T-helper 22 cell (primary cell): ENCODE results near the gene NGLY1.

Experiments used
- DNase-seq: peaks from one replicate; pipeline ENCODE4 v3.0.0-alpha.2; 2020; ENCODE audit warnings: low read depth

The NGLY1 gene

DNA sequence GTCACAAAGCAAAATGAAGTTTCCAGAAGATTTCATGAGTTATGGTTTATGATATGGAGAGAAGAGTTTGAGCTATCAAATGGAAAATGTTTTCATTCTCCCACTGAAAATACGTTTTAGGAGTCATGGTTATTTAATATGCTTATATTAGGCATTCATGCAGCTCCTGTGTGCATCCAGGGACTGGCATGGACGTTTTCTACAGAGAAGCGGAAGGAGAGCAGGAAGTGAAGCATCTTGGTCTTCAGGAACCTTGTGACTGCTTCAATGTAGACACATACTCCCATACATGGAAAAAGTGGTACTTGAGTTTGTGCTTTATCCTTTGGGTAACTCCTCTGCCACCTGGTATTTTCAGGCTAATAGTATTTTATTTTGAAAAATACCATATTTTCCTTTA lies 75.2 kb downstream of the NGLY1 start:
- DNase-seq: no peak

DNA sequence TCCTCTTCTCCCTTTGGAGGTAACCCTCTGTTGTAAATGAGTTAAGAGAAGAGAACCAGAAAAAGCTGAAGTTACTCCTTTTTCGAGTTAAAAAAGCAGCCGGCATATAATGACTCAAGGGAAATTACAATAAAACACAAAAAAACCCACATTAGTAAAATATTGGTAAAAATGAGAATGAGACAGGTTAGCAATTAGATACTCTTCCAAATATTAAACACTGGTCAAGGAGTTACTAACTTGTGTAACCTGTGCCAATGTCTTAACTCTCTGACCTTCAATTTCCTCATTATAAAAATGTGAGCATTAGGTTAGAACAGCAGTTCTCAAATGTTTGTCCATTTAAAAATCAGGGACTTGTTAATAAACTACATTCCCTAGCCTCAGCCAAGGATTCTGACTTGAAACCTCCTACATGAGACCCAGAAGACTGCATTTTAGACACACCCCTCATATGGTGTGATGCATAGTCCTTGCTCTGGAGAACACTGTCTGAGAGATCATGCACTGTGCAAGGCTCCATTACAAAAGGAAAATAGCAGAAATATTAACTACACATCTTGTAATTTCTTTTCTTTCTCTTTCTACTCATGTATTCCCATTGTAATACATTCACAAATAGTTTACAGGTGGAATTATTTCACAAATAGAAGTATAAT lies 75.8 kb downstream of the NGLY1 start:
- no peak for DNase-seq

DNA sequence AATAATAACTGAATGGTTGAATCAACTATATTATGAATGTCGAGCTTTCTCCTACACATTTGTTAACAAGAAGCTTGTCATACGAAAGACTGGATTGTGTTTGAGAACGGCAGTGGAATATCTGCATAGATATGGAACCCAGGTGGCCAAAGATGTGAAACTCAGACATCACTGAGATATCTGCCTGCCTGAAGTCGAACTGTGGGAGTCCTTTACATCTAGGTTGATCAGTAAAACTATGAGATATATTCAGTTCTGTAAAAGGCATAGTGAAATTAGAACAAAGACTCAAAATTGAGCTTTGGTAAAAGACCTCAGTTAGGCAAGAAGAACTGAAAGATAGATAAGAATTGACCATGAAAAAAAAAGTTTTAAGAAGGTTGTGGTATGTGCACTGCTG lies 77.0 kb downstream of the NGLY1 start:
- DNase-seq: no peak

DNA sequence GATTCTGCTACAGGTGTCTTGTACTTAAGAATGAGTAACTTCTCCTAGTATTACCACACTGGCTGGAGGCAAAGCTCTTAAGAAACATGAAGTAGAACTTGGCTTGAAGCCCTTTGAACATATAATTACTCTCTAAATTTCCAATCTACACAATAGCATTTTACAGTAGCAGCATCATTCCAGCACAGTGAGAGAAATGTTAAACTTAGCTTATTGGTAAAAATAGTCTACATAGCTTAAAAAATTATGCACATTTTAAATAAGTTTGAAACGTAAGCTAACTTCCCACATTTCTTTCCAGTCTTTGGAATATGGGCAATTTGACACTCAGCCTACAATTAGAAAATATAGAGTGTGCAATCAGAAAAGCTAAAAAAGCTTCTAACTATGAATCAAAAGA lies 85.7 kb downstream of the NGLY1 start:
- DNase-seq: no peak

DNA sequence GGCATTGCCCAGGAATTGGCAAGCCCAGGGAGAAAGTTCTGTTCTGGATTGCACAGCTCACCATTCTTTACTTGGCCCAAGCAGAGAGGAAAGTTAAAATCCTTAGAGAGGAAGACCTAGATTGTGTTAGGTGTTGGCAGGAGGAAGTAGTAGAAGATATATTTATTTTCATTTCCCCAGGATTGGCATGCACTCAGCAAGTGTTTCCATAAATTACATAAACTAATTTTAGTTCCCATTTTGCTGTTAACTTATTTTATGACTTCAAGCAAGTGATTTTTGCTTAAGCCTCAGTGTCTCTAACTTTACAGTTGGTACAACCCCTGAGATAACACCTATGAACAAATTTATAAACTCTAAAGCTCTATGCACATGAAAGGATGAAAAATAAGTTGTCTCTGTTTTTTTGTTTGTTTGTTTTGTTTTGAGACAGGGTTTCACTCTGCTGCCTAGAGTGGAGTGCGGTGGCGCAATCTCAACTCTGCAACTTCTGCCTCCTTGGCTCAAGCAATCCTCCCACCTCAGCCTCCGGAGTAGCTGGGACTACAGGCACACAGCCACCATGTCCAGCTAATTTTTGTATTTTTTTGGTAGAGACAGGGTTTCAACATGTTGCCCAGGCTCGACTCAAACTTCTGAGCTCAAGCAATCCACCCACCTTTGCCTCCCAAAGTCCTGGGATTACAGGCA lies 87.4 kb downstream of the NGLY1 start:
- DNase-seq: no peak

DNA sequence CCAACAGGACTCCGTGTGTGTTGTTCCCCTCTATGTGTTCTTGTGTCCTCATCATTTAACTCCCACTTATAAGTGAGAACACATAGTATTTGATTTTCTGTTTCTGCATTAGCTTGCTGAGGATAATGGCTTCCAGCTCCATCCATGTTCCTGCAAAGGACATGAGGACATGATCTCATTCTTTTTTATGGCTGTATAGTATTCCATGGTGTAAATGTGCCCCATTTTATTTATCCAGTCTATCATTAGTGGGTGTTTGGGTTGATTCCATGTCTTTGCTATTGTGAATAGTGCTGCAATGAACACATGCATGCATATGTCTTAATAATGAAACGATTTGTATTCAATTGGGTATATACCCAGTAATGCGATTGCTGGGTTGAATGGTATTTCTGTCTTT lies 90.0 kb downstream of the NGLY1 start:
- DNase-seq: no peak

DNA sequence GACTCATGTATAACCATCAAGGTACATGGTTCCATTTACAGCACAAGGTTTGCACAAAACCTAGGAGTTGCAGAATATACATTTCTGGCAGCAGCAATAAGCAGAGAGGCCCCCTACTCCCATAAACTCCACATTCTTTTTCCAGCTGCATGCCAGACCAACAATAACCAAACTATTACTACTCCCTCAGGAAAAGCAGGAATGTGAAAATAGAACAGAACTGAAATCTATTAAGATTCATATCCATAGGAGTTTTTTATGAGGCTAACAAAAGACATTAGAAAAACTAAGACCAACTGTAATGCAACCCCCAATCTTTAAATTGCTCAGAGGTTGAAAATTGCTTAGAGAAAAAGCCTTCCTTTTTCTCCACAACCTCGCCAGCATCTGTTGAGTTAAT lies 90.9 kb downstream of the NGLY1 start:
- no peak for DNase-seq

DNA sequence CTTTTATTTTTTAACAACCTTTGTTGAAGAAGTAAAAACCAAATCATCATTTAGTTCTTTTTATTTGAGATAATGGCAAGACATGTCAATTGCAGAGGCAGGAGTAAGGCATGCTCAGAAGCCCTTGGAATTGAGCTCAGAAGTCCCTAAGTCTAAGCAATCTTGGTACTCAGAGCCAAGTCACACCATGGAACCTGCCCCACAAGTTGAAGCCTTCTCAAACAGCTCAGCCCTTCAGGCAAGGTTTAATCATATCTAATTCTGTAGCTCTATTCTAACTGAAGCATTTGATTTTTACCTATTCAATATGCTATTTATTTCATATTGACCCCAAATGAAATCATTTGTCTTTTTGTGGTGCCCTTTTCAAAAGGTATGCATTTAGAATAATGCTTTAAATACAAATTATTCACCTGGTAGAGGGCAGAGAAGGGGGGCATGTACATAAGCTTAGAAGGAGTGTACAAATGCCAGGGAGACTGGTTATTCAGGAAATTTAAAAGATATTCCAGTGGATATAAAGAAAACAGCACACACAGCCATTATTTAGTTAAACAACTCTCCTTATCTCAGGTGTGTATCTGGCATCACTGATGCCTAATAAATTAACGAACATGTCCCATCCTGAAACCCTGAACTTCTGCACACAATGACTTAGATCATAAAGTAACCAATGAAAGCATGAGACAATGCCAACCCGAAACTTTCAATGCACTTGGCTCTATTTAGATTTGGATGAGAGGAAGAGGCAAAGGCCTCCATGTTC lies 92.3 kb downstream of the NGLY1 start:
- DNase-seq: no peak

DNA sequence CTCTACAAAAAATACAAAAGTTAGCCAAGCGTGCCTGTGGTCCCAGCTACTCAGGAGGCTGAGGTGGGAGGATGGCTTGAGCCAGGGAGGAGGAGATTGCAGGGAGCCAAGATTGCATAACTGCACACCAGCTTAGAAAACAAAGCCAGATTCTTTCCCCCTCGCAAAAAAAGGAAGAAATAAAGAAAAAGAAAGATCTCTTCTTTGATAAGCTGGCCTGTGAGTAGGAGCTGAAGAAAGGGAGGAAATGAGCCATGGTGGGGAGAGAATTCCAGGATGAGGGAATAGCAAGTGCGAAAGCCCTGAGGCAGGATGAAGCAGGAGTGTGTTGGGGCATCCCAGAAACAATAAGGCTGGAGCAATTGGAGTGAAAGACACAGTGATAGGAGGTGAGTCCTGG lies 94.0 kb downstream of the NGLY1 start:
- no peak for DNase-seq

DNA sequence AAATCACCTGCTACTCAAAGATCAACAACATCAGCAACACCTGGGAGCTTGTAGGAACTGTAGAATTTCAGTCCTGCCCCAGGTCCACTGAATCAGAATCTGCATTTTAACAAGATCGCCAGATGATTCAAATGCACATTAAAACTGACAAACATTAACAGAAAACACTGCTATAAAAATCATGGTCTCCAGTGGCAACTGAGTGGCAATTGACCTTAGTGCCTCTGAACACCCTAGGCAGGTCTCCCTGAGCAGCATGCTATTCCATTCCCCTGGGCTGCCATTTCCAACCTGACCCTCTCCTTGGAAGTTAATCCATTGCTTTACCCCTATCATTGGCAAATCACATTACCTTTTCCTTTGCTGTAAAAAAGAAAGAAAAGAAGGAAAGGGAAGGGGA lies 95.5 kb downstream of the NGLY1 start:
- no peak for DNase-seq

DNA sequence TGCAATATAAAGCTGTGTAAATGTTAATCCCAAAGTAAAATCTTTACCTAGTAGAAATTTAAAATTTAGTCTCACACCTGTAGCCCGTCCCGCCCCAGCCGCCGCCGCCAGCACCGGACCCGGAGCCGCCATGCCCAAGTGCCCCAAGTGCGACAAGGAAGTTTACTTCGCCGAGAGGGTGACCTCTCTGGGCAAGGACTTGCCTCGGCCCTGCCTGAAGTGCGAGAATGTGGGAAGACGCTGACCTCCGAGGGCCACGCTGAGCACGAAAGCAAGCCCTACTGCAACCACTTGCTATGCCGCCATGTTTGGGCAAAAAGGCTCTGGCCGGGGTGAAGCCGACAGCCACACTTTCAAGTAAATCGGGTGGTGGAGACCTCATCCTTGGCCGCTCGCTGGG lies 96.5 kb downstream of the NGLY1 start:
- DNase-seq: no peak

DNA sequence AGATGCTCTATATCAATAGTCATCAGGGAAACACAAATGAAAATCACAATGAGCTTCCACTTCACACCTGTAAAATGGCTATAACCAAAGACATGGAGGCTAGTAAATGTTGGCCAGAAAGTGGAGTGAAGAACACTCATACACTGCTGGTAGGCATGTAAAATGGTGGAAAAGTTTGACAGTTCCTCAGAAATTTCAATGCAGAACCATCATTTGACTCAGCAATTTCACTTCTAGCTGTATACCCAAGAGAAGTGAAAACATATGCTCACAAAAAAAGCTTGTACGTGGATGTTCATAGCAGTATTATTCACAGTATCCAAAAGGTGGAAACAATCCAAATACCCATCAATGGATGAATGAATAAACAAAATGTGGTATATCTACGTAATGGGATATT lies 99.4 kb downstream of the NGLY1 start:
- no peak for DNase-seq

DNA sequence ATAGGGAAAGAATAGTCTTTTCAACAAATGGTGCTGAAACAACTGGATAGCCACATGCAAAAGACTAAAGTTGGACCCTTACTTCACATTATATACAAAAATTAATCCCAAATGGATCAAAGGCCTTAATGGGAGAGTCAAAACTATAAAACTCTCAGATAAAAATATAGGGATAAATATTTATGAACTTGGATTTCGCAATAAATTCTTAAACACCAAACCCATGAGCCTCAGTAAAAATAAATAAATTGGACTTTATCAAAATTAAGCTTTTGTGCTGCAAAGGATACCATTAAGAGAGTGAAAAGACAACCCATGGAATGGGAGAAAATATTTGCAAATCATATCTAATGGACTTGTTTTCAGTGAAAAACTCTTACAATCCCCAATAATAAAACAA lies 99.8 kb downstream of the NGLY1 start:
- DNase-seq: no peak

DNA sequence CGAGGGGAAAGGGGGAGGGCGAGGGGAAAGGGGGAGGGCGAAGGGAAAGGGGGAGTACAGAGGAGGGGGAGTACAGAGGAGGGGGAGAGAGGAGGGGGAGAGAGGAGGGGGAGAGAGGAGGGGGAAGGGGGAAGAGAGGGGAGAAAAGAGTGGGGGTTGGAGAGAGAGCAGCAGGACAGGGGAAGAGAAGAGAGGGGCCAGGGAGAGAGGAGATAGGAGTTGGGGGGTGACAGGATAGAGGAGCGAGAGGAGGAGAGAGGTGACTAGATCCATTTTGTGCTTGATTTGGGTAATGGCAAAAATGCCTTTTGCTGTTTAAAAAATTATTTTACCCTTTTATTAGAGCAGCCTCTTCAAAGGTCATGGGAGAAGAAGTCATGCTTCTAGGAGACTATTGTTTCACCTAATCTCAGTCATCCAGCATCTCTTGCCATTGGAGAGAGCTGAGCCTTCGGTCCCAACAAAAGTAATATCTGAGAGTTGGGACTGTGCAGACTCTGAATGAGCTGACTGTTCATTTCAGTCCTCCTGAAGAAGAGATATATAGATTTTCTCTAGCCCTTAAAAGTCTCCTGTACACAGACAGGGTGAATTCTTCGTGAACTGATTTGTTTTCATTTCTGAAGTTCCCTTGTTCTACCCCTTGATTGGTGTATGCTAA lies 103.5 kb downstream of the NGLY1 start:
- DNase-seq: no peak

DNA sequence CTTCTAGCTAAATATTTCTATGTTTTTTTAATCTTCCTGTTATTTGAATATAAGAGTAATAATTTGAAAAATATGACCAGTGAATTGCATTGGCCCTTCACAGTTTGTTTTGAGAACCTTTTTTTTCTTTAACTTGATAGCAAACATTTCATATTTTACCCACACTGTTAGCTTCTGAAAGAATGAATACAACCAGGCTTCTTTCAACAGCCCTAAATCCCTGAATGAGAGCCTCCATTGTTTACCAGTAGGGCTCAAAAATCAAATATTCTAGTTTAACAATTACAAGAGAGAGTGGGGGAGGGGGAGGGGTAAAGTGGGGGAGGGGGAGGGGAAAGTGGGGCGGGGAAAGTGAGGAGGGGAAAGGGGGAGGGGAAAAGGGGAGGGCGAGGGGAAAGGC lies 104.1 kb downstream of the NGLY1 start:
- DNase-seq: no peak

DNA sequence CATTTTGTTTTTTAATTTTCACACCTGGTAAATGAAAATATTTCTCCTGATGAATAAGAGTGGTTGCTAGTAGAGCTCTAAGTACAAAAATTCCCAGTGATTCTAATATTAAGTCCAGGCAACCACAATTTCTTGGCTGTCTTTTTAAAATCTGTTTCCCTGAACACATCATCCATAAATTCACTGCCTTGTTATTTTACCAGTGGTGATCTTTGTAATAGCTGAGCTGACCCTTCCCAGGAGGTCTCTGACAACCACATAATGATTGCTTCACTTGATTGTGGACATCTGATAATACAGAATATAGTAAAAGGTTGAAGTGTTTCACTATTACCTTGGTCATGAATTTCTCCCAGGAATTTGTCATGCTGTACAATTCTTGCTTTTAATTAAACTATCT lies 104.7 kb downstream of the NGLY1 start:
- no peak for DNase-seq

DNA sequence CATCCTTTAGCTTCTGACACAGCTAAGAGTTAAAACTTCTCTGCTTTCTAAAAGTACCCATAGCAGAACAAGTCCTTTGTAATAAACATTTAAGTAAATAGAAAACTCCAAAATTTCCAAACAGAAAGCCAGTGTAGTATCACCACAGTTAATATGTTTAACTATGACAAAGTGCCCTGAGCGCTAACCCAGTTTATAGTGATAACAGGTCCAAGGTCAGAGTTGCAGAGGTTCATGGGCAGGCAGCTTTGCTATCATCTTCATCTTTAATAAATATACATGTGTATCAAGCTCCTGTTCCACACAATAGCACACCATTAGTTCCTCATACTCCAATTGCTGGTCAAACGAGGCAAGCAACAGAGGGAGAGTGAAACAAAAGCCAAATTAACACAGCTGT lies 106.1 kb downstream of the NGLY1 start:
- DNase-seq: no peak

DNA sequence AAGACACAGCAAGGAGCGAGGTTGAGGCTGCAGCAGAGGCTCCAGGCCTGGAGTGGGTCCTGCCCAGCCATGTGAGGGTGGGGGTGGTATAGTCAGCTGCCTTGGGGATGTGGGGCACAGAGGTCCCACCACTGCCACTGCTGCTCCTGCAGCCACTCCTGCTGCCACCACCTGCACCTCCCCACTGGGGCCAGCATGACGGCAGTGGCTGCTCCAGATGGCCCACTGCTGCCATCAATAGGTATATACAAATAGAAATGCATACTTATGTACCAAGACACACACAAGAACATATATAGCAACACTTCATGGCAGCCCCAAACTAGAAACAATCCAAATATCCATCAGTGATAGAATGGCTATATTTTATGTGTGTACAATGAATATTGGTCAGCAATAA lies 108.6 kb downstream of the NGLY1 start:
- no peak for DNase-seq

DNA sequence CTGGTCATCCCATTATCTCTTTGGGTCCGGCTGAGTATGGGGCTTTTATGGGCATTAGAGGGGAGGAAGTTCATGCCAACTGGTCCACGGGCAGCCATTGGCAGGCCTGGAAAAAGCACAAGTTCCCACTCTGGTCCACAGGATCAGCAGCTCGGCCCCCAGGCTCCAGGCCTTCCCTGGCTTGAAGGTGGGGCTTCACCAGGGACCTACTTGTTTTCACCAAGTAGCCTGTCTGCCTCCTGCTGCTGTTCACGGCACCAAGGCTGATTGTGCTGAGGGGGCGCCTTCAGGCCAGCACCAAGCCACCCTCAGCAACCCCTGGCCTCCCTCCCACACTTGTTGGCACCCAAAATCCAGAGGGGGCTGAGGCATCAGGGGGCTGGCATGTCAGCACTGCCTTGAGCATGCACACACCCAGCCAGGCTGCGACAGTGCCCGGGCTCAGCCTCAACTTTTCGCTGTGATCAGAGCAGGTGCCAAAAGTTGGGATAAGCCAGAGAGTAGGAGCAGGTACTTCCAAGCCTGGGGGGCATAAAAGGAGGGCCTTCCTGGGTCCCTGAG lies 109.4 kb downstream of the NGLY1 start:
- no peak for DNase-seq
